G401 (cell line): Measurements from ENCODE around the gene ZFHX3. TPM values are rescaled to one million over a fixed set of nuclear protein-coding genes. Genes with fewer than 3 reads are reported as not detected.

Experiments
- DNase-seq: peaks from one replicate; pipeline ENCODE4 v3.0.0-alpha.2; 2015; ENCODE audit warnings: low spot score
- in situ Hi-C: cut with HindIII; loops from 2 replicates; pipeline ENCODE4 v1.10.0; 2016; ENCODE audit warnings: low sequenced_read_pairs, mixed read lengths
- total RNA-seq: library from RNA; depleted of rRNA; stranded (reverse); fragments of >200 nt; shearing (Covaris generic); gene quantifications from 2 replicates; pipeline ENCODE4 v1.2.3, GENCODE V29; 2014

ZFHX3 gene
- total RNA-seq, 1 experiment from 2014 or later: 3.5 TPM

DNA sequence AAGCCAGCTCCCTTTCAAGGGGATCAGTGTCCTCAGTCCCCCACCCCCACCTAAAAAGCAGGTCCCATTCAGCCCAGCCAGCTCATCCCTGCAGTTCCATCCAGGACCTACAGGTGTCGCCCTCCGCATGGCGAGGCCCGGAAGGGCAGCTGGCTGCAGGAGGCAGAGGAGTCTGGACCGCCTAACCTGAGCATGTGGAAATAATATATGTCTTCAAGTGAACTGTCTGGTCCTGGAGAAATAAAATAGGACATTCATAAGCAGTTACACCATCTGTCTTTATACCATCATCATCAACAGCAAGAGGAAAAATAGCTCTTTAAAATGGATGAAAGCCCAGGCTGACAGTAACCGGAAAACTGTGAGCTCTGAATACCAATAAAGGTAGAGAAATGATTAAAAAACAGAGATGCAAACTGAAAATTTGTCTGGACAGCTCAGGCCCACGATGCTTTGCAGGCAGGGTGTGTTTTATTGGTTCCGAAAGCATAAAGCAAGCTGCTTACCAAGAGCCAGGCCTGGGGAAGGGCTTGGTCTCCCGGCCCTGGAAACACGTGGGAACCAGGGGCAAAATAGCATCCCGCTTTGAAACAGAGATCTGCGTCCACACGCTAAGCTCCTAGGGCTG lies 215.2 kb downstream of the ZFHX3 start:
- DNase-seq: peak; percentile 74
- in situ Hi-C loops: no loop called here

GRCh38 chr16:72829846-72830775 lies 217.8 kb downstream of the ZFHX3 start:
- in situ Hi-C loops: no loop called here
- no peak for DNase-seq

DNA sequence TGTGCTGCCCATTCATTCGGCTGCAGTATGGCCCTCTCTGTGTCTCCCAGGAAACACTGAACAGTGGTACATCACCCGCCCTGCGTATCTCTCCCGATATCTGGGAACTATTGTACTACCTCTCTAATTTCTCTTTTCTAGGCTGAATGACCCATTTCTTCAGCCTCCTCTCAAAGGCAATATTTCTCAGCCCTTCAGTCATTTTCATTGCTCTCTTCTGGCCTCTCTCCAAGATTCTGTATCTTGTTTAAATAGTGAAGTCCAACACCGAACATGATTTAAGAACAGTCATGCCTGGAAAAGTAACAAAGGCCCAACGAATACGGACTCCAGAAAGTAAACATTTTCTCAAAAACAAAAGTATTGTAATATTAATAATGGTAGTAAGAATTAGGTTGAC lies 220.1 kb downstream of the ZFHX3 start:
- DNase-seq: no peak
- in situ Hi-C loops: no loop called here

- DNase-seq: no peak
- in situ Hi-C loops: no loop called here
These were observed 221.9 kb downstream of the ZFHX3 start for GRCh38 chr16:72825912-72826621.

DNA sequence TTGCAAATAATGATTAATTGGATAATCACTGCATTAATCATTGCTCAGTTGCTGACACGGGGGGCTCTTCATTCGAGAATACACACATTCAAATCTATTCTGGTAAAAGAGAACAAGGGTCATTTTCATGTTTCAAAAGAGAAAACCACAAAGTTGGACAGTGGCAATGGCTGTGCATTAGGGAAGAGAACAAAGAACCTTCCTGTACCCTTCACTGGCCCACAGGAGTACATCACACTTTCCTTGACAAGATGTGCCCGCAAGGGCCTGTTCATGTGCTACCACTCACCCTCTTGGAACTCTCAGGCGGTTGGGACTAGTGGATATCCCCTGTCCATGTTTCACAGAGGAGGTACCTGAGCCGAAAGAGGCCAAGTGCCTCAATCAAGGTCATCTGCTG lies 223.2 kb downstream of the ZFHX3 start:
- no peak for DNase-seq
- in situ Hi-C loops: no loop called here

- in situ Hi-C loops: no loop called here
- DNase-seq: no peak
These were observed 223.9 kb downstream of the ZFHX3 start for GRCh38 chr16:72824027-72824426.

DNA sequence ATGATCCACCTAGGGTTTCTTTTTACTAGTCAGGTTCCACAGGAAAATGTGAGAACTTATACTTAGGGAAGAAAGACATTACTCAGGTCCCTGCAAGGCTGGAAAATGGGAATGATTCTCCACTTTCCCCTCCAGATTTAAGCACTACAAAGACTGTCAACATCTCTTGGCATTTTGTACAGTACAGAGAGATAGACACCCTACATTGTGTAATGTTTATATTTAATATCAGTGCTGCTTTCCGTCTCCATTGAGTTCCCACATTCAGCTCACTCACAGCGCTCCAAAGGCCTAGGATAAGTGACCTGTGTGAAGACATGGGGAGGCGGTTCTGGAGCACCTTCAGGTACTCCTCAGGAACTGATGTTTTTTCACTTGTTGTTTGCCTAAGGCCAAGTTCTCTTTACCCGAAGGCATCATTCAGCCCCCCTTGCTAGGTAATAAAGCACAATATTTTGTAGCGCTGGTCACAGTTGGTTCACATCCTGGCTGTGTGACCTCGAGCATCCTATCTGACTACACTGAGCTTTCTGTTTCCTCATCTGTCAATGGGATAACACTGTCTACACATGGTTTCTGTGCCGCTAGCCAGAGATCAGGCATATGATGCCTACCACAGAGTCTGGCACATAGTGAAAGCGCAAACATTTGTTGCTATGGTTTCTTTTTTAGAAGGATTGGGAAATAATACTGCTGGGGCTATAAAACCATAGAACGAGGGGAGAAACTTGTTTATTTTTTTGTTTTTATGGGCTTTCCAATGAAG lies 226.6 kb downstream of the ZFHX3 start:
- no peak for DNase-seq
- in situ Hi-C loops: no loop called here

- in situ Hi-C loops: no loop called here
- no peak for DNase-seq
These were observed 228.6 kb downstream of the ZFHX3 start for GRCh38 chr16:72819345-72819744.

DNA sequence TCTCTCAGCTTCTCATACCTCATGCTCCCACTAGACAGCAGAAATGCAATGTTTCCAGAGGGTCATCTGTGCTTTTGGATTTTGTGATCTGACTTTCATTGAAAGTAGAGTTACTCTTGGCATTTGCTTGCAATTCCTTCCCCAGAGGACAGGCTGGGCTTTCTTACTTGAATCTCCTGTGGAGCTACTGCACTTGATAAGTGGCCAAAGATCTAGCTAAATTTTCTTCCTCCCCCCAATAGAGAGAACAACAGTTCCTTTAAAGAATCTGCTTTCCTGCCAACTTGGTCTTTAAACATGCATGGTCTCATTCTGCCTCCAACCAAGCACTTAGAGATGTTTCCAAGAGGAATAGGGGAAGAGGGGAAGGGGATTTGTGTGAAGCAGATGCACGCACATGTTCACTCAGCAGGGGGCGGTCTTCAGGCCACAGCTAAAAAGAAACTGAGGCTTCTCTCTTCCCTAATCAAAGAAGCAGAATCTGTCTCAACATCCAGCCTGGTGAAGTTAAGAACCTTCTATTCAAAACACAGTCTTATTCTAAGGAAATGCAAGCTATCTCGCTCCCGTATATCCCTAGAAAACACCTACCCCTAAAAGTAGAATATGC lies 229.6 kb downstream of the ZFHX3 start:
- in situ Hi-C loops: no loop called here
- no peak for DNase-seq

- DNase-seq: no peak
- in situ Hi-C loops: no loop called here
These were observed 232.3 kb downstream of the ZFHX3 start for GRCh38 chr16:72815348-72816318.

- no peak for DNase-seq
- in situ Hi-C loops: no loop called here
These were observed 233.7 kb downstream of the ZFHX3 start for GRCh38 chr16:72814226-72814625.

DNA sequence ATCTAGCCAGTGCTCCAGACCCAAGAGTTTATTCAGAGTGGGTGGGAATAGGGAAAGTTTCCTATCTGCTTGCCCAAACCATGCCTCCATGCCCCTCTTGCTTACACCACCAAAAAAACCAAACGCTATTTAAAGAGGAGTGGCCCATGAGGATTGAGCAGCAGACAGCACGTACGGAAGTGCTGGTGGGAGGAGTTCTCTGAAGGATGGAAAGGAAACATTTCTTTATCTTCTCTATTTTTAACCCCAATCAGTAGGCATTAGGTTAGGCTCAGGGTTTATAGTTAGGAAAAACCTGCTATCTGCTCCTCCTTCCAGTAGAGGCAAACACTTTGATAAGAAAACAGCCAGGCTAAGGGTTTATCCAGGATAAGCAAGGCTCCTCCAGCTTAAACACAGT lies 235.3 kb downstream of the ZFHX3 start:
- in situ Hi-C loops: no loop called here
- DNase-seq: no peak

- in situ Hi-C loops: no loop called here
- DNase-seq: no peak
These were observed 236.1 kb downstream of the ZFHX3 start for GRCh38 chr16:72811876-72812275.

DNA sequence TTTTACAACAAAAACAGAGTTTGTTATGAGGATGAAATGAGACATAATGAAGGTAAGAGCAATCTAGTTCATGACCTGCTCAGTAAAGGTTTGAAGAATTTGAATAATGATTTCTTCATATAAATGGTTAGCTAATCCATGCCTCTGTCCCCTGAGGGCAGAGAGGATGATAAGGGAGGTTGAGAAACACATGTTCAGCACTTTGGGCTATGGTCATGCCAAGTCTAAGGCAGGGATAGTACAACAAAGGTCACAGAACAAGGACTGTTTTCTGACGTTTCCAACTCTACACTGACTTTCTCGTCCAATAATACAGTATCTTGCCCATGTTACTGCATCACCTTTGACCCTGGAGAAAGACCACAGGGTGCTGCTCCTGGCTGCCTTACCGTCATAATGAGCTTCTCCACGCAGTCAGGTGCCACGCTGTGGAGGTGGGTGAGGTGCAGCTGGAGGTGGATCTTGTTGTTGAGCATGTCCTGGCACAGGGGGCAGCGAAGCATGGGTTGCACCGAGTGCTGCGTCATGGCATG lies 236.7 kb downstream of the ZFHX3 start:
- in situ Hi-C loops: no loop called here
- no peak for DNase-seq

DNA sequence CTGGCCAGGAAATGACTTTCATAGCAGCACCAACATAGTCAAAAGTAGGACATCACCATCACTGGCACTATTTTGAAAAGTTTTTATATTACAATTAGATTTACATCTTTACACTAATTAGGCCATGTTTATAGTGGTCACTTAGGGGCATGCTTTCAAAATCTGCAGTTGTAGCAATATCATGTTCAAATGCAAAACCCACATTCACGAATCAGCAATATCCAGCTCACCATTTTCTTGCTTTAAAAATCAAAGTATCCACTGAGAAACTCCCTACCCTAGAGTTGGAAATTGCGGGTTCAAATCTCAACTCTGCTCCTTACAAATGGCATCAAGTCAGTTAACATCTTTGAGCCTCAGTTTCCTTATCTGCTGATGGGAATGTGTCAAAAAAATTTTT lies 237.4 kb downstream of the ZFHX3 start:
- DNase-seq: no peak
- in situ Hi-C loops: no loop called here

- no peak for DNase-seq
- in situ Hi-C loops: no loop called here
These were observed 238.5 kb downstream of the ZFHX3 start for GRCh38 chr16:72809446-72809845.

- DNase-seq: no peak
- in situ Hi-C loops: no loop called here
These were observed 239.2 kb downstream of the ZFHX3 start for GRCh38 chr16:72808754-72809153.

DNA sequence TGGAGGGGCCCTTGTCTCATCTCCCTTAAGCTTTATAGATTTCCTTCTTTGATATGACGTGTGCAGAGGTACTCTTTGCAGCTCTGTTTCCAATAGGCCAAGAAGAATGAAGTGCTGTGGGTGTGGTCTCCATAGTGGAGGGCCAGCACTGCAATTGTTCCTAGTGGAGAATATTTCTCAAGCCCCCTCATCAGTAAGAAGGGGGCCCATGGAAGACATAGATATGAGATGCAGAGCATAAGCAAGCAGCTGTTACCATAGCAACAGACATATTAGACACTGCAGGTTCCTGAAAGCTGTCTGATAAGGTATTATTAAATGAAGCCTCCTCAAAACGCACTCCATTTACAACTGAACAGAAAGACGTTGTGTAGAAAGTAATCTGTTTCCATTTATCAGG lies 240.7 kb downstream of the ZFHX3 start:
- no peak for DNase-seq
- in situ Hi-C loops: no loop called here
